Left renal cortex interstitium (tissue), 4 donors: ENCODE results near the gene MGA. TPM values are rescaled to one million over a fixed set of nuclear protein-coding genes. Genes with fewer than 3 reads are reported as not detected.

Experiments used
- DNase-seq, 4 donors: peaks; one replicate each; pipeline ENCODE4 v3.0.0-alpha.2; 2013; ENCODE audit warnings: low read depth in 4 of 4, low spot score in 2 of 4, missing footprints in 1 of 4
- polyA plus RNA-seq, 4 donors: library from polyadenylated mRNA; unstranded; fragments of 120-200 nt; gene quantifications; one replicate each; pipeline ENCODE4 v1.2.1, GENCODE V29; 2013; ENCODE audit not compliant: insufficient read length in 4 of 4

MGA gene
- 10 to 100 TPM; 26.1 to 39.5 (median 35.8) TPM for polyA plus RNA-seq

DNA sequence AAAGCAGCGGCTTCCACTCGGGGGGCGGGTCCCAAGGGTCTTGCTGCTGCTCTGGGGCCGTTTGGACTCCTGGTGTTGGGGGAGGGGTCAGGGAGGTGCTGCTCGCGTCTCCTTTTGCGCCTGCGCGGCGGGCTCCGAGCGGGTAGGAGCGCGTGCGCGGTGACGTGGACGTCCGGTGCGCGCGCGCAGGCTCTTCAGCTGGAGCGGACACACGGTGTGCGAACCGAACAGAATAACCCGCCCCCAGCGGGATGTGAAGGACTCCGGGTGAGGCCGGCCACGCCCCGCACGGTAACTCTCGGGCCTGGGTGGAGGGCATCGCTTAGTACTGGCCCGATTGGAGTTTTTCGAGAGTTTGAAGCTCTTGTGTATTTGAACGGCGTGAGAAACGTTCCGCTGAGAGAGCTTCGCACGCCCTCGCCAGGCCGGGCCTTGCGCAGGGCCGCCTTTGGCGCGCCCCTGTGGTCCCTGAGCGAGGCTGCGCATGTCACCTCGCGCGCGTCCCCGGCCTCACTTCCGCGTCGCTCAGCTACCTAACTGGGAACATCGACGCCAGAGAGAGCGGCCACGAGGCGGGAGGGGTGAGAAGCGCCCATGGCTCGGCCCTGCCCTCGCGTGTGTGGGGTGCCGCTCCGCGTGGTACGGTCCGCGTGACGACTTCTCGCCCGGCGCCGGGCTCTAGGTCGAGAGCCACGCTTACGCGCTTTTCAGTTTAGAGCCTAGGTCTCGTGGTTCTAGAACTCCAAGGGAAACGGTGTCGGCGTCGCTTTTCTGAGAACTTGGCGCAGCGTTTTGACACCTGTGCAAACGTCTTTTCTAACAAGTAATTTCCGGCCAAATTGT lies at the start of gene MGA:
TSS of gene MGA (plus strand) at position 171 of the 843 bp plus-strand sequence.
- DNase-seq: peak; percentile 90 to 93 (median 93)

DNA sequence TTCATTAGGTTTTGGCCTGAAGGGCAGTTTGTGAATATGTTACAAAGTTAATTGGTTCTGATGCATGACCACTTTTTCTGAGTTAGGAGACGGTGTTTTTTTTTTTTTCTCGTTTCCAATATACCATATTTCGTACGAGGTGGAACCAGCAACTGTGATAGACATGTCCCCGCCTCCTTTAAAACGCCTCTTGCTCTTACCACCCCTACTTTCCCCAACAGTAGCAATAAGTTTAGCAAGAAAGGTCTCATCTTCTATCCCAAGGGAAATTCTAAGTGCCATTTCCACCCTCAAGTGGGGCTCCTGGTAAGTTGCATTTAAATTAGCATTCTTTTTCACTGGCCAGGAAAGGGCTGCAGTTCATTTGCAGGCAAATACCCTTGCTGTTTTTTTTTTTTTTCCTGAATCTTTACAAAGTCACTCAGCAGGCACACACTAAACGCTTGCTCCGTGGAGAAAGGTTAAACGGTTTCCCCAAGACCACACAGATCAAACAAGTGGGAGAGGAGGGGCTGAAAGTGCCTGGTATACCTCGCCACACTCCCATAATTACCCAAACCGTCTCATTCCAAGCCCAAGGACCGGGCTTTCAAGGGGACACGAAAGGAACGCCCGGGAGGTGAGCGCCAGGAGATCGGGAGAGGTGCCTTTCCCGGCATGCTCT lies 39.5 kb upstream of the MGA start:
- DNase-seq: peak in 2 of 4 donors; percentile 23 to 32

DNA sequence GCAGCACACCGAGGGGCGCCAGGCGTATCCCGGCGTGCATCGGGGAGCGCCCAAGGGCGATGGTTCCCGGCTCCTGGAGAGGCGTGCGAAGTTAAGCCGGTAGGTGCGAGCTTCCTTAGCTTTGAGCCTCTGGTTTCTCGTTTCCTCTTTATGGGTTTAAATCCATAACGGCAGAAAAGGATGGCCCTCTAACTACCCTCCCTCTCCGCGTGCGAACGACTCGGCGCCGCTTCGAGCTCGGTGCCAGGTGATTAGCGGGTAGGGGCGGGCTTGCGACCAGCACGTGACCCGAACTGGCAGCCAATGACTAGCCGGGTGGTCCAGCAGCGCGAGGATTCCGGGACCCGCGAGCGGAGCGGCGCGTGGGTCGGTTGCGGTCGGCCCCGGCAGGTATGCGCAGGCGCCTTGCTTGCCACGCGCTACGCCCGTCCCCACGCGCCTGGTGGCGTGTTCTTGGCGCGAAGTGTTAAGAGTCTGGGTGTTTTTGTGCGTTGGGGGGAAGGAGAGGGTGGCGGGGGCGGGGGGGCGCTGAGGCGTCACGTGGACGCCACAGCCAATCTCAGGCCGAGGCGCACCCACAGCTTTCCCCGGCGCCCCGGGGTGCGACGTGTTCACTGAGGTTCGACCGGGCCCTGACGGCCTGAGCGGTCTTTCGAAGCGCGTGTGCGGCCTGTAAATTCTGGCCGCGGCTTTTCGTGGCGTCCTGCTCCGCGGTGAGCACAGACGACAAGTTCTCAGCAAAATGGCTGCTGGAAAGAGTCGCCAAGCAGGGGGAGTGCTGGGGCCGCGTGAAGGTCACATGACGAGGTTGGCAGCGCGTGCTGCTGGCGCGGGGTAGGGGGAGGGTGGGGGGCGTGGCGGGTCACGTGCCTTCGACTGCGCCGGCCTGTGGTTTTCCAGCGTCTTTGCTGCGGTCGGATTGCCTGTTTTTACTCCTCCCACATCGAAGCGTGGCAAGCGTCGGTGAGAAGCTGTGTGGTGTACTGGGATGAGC lies 38.7 kb upstream of the MGA start:
- peak; percentile 68 to 78 (median 74) for DNase-seq

DNA sequence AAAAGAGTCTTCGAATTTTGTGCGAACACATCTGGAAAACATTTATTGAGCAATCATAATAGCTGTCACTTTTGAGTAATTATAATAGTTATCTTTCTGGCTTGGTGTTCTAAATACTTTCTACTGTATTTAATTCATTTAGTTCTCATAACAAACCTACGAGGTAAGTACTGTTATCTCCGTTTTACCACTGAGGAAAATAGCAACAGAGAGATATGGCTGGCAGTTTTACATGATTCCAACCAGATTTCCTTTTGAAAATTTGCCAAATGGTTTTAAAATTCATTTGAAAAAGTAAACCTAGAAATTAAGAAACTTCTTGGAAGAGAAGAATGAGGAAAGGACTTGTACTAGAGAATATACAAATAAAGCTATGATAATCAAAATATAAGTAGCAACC lies 37.3 kb upstream of the MGA start:
- DNase-seq: no peak

DNA sequence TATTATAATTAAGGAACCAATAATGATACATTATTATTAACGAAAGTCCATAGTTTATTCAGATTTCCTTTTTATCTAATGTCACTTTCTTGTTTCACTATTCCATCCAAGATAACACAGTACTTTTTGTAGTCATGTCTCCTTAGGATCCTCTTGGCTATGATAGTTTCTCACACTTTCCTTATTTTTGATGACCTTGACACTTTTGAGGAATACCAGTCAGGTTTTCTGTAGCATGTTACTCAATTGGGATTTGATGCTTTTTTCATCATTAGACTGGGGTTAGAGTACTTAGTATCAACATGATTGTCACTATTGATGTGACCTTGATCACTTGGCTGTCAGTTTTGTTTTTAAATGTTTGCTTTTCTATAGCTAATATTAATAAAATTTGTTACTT lies 33.0 kb upstream of the MGA start:
- no peak for DNase-seq

DNA sequence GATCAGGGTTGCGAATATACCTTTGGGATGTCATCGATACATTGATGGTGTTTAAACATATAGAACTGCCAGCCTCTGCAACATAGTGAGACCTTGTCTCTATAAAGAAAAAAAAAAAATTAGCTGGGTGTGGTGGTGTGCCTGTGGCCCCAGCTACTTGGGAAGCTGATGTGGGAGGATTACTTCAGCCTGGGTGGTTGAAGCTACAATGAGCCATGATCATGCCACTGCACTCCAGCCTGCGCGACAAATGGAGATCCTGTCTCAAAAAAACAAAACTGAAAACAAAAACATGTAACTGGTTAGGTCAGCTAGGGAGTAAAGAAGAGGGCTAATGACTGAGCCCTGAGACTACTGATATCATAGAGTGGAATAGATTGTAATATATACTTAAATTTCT lies 30.7 kb upstream of the MGA start:
- no peak for DNase-seq

DNA sequence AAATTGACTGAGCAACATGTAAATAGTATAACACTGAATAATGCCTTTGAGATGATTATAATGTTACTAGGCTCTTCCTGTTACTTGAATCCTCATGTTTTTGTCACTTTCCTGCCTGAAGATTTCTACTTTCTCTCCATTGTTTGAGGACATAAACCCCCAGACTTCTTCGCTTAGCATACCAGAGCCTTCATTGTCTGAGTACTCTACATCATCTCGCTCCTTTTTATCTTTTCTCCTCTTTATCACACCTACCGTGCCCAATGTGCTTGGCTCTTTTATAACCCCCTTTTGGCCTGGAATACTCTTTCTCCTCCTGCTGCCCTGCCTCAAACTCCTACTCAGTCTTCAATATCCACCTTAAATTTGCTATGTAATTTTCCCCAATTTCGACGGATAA lies 30.3 kb upstream of the MGA start:
- DNase-seq: no peak

DNA sequence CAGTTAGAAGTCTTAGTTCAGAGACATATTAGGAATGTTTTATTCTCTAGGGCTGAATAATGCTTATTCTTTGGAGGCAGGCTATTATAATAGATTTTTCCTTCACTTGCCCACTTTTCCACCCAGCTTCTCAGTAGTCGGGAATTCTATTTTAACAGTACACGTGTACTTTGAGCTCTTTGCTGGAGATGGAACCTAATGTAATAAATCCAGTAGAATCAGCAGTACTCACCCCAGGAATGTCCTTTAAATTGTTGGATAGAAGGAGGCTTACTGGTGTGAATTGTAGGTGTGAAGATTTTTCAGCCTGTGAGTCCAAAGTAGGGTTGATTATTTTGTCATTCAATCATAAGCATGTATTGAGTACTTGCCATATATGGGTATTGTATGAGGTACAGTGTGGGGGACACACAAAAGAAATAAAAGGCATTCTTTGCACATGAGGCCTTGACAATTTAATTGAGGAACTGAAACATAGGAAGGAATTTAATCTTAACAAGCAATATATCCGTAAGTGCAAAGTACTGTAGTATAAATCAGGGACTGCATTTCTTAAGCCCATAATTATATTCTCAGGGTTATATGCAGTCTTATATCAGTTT lies 29.5 kb upstream of the MGA start:
- no peak for DNase-seq

DNA sequence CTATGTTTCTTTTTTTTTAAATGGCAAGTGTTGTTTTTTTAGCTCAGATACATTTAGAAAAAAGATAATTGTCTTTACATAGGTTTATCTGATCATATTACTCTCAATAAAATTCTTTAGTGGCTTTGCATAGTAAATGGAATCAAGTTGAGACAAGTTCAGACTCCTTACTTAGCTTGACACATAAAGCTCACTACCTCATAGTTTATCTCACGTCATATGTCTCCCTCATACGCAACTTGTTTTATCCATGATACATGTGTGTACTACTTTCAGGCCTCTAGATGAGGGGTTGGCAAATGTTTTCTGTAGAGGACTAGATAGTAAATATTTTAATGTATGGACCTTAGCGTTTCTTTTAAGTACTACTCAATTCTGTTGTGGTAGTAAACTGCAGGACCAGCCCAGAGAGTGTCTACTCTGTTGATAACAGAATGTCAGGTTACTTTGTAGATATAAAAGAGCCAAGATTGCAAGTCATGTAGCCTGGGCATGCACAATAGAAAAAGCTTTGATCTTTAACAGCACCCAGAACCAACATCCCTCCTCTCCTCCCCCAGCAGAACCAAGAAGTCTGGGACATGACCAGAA lies 28.2 kb upstream of the MGA start:
- no peak for DNase-seq

DNA sequence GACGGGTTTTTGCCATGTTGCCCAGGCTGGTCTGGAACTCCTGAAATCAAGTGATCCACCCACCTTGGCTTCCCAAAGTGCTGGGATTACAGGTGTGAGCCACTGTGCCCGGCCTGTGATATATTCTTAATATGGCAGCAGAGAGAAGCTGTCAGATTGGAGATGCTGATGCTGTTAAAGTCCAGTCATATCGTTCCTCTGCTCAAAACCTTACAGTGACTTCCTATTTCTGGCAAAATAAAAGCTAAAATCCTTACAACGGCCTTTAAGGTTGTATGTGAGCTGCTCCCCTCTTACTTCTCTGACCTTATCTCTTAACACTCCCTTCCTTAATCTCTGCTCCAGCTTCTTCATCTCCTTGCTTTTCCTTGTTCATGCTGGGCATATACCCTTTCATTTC lies 26.6 kb upstream of the MGA start:
- no peak for DNase-seq

DNA sequence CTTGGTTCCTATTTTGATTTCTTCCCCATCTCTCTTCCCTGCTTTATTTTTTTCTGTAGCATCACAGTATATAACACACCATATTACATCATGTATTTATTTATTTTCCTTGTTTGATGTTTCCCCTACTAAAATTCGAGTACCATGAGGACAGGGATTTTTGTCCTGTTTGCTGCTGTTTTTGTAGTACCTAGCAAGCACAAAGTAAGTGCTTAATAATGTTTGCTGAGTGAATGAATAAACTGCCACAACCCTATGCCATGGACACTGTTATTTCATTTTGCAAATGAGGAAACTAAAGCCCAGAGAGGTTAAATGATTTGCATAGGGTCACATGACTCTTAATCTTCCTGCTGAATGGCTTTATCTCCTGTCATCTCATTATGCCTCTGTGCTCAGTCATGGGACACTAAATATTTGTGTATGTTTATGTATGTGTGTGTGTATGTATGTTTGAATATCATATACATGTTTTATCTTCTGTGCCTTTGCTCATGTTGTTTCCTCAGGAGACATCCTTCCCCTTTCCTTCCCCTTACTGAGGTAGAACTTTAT lies 26.1 kb upstream of the MGA start:
- DNase-seq: no peak

DNA sequence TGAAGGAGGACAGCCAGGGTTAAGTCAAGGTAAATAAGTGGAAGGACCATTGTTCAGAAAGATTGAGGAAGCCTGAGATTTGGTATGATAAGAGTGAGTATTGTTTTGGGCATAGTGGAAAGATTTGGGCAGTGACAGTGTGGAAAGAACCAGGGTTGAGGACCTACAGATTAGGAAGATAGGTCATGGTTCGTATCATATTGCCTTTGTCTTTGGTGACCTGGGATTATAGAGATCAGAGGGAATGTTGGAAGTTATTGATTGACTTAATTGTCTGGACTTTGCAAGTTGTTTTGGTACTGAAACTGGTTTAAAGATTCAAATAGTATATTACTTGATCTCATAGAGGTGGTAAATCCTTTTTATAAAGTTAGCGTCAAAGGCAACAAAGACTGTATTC lies 23.1 kb upstream of the MGA start:
- no peak for DNase-seq

DNA sequence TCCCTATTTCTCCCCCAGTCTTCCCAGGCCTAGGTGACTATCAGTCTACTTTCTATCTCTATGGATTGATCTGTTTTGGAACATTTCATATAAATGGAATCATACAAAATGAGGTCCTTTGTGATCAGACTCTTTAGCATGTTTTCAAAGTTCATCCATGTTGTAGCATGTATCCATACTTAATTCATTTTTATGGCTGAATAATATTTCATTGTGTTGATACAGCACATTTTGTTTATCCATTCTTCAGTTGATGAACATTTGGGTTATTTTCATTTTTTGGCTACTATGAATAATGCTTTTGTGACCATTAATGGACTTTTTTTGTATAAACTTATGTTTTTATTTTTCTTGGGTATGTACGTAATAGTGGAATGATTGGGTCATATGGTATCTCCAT lies 19.2 kb upstream of the MGA start:
- DNase-seq: no peak

DNA sequence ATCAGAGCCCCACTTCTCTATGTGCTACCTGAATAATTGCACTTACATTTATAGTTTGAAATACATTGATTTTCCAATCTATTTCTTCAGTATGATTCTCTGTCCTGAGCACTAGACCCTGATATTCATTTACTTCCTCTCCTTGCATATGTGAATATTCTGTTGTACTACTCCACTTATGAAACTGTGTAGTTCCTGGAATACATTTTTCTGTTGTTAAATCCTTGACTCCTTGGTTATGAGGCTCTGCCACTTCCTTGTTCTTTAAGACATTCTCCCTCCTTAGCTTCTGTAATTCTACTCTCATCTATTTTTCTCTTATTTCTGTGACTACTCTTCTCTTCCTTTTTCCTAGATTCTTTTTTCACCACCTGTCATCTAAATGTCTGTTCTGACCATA lies 12.9 kb upstream of the MGA start:
- no peak for DNase-seq

DNA sequence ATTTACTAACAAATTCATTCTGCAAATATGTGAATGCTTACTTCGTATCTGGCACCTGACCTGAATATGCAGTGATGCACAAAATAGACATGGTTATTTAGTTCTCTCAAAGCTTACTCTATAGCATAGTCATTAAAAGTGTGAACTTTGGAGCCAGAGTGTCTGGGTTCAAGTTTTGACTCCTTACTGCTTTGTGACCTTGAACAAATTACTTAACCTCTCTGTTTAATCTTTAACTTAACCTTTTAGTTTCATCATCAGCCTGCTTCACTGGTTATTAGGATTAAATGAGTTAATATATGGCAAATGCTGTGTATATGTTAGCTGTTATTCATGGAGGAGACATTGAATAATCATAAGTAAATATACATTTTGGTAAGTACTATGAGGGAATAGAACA lies 12.1 kb upstream of the MGA start:
- peak in 1 of 4 donors; percentile 20 for DNase-seq

DNA sequence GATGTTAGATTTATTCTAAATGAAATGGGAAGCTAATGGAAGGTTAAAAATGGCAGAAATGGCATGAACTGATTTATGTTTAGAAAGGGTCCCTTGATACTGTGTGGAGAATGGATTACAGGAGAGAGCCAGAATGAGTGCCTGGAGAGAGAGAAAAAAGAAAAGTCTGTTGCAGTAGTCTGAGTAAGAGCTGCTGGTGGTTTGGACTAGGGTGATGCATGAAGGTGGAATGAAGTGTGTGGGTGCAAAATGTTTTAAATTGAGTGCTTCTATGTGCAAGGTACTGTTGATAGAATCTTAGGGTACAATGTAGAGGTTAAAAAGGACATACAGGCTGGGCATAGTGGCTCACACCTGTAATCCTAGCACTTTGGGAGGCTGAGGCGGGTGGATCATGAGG lies 11.4 kb upstream of the MGA start:
- DNase-seq: no peak

DNA sequence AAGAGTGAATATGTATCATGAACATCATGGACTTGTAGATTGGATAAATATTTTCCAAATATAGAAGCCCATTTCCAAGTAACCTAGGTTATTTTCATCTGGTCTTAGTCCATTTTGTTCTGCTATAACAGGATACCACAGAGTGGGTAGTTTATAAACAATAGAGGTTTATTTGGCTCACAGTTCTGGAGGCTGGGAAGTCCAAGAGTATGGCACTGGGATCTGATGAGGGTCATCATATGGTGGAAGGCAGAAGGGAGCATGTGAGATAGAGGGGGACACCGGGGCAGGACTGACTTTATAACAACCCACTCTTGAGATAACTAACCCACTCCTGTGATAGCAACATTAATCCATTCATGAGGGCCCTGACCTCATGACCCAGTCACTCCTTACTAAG lies 9.4 kb upstream of the MGA start:
- DNase-seq: no peak

DNA sequence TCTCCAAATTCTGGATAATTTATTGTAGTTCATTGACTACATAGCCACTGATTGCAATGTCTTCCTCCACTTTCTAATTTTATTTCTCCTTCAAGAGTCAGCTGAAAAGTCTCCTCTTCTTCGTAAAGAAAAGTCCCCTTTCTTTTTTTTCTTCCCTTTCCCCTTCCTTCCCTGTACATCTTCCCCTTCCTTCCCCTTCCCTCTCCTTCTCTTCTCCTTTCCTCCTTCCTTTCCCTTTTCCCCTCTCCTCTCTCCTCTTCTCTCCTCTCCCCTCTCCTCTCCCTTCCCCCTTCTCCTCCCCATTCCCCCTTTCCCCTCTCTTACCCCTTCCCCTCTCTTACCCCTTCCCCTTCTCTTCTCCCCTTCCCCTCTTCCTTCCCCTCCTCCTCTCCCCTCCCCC lies 8.8 kb upstream of the MGA start:
- DNase-seq: no peak

DNA sequence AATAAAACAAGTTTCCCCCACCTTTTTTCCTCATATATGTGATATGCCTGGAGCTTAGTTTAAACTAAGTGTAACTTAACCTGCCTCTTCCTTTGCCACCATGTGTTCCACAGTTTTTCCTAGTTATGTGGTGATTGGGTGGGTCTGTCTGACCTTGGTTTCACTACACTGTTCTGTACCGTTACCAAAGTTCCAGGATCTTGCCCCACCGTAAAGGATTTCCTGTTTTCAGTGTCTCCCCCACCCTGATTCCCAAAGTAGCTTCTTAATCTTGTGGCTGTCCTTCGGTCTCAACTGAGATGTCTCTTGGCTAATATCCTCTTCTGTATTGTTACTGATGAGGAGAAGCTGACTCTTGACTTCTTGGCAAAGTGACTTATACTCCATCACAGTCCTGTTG lies 6.4 kb upstream of the MGA start:
- no peak for DNase-seq

DNA sequence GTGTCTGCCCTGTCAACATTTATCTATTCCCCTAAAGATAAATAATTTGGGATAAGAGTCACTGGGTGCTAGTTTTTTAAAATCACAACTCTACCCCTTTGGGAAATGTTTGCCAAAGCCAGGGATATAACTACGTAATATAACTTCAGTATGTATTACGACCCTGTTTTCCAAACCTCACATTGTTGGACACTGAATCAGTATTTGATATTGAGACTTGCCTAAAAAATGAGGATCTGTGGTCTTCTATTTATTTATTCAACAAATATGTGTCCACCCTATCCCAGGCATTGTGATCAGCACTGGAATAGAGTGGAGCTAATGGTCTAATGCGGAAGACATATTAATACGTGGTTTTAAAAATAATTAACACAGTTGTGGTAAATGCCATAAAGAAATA lies 4.5 kb upstream of the MGA start:
- DNase-seq: no peak
